C4-2B (cell line): ENCODE results near the gene TRAF1.

Experiments
- CTCF ChIP-seq: fragments of 450-650 bp; conservative IDR thresholded peaks from 2 replicates; pipeline ENCODE4 v1.5.1; 2017; ENCODE audit warnings: mild to moderate bottlenecking
- ZFX ChIP-seq: fragments of 450-650 bp; IDR thresholded peaks from 2 replicates; pipeline ENCODE4 v1.6.1; 2017

GRCh38 chr9:120891245-120891883 is 35.2 kb downstream of the TRAF1 start:
- no peak for TF ChIP-seq CTCF
- TF ChIP-seq ZFX: no peak
